GM21447 (cell line): ENCODE results near the gene SPIRE2.

Source experiments
- ATAC-seq: cut with Tn5 transposase; IDR thresholded peaks from one replicate; pipeline ENCODE4 v1.9.1; 2021; ENCODE audit not compliant: unreplicated experiment

Gene SPIRE2

DNA sequence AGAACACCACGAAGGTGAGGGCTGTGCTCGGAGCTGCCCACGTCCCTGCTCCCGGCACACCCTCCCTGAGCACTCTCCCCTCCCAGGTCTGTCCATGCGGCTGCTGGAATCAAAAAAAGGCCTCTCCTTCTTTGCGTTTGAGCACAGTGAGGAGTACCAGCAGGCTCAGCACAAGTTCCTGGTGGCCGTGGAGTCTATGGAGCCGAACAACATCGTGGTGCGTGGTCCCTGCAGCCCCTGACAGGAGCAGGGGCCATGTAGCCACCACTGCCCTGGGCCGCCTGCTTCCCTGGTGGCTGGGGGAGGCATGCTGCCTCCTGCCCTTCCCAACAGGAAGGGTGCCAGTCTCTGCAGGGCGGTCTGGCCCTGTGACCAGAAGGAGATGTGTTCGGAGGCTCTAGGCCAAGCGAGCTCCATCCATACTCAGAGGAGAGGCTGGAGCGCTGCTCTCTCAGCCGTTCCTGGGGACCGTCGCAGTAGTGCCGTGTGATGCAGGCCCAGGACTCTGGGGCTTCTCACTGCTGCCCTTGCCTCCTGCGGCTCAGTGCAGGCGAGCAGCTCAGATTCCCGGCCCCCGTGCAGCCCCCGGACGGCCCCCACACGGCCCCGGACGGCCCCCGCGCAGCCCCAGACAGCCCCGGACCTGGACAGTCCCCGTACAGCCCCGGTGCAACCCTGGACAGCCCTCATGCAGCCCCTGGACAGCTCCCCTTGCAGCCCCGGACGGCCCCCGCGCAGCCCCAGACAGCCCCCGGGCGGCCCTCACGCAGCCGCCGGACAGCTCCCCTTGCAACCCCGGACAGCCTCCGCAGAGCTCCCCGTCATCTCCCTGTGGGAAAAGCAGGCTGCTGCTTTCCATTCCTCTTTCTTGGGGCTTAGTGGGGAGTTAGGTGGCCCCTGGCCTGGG lies 65.6 kb downstream of the SPIRE2 start:
- ATAC-seq: no peak

DNA sequence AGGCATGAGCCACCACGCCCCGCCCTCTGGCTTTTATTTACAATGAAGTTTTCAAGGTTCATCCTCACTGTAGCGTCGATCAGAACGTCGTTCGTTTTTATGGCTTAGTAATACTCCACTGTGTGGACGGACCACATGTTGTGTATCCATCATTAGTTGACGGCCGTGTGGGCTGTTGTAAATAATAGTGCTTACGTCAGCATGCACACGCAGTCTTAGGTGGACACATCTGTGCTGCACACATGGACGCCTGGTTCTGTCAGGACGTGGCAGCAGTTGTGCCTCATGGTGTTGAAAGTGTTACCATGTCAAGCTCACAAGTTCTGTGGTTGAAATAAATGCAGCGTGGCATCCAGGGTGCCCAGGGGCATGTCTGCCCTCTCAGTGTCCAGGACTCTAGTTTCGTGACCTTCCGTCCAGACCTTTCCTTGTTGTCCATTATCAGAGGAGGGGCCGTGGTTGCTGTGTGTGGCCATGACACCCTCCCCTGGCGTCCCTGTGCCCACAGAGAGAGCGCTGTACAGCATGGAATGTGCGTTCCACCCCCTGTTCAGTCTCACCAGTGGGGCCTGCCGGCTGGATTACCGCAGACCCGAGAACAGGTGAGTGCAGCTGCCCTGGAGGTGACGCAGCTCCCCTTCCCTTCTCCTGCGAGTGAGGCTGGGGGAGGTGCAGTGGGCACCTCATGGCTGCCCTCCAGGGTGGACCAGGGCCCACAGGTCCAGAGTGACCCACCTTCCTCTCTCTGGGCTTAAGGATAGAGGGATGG lies 67.4 kb downstream of the SPIRE2 start:
- no peak for ATAC-seq

DNA sequence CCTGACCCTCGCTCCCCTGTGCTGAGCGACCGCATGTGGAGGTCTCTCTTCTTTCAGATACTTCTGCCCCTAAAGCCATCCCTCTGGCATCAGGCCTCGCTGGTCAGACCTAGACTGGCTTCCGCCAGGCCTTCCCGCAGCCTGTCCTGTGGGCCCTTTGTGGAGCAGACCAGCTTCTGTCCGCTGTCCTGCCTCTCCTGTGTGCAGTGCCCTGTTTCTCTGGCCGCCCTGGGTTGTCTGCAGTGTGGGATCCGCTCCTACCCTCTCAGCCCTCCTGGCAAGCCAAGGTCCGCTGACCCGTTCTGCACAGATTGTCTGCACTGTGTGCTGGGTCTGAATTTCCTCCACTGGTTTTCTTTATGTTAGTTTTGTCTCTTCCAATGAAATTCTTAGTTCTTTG lies 68.9 kb downstream of the SPIRE2 start:
- ATAC-seq: no peak

DNA sequence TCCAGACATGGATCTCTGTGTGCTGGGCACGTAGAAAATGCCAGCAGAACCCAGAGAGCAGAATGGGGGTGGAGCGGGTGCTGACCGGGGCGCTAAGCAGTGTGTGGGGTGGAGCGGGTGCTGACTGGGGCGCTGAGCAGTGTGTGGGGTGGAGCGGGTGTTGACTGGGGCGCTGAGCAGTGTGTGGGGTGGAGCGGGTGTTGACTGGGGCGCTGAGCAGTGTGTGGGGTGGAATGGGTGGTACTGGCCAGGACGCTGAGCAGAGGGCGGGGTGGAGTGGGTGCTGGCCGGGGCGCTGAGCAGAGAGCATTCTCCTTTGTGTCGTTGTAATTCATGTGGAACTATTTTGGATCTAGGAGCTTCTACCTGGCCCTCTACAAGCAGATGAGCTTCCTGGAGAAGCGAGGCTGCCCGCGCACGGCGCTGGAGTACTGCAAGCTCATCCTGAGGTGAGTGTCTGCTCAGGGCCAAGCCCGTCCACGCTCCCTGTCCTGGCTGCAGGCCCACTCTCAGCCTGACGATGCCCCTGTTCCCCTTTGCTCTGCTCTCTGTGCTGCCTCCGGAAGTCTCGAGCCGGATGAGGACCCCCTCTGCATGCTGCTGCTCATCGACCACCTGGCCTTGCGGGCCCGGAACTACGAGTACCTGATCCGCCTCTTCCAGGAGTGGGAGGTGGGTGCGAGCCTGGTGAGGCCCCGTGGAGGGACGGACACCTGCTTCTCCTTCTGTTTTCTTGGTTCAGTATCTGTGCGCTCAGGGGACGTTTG lies 70.1 kb downstream of the SPIRE2 start:
- no peak for ATAC-seq

DNA sequence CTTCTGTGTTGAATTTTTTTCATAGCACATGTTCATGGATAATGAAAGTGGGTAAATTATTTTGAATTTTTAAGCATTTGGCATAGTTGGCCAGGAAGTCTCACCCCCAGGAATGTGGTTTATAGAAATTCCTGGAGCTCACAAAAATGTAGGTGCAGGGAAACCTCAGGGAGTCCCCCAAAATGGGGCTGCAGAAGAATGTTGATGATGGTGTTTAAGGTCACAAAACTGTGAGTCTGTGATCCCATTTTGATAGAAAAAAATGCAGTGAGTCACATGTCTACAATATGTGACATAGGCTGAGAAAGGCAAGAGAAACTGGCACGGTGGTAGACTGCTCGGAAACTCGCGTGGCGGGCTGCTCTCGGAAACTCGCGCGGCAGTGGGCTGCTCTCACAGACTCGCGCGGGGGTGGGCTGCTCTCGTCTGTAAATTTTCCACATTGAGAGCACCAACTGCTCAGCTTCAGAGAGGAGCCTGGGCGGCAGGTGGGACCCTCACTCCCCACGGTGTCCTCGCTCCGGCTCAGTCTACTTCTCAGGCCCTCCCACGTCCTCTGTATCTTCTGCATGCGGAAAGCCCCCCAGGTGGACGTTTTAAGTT lies 71.7 kb downstream of the SPIRE2 start:
- no peak for ATAC-seq

DNA sequence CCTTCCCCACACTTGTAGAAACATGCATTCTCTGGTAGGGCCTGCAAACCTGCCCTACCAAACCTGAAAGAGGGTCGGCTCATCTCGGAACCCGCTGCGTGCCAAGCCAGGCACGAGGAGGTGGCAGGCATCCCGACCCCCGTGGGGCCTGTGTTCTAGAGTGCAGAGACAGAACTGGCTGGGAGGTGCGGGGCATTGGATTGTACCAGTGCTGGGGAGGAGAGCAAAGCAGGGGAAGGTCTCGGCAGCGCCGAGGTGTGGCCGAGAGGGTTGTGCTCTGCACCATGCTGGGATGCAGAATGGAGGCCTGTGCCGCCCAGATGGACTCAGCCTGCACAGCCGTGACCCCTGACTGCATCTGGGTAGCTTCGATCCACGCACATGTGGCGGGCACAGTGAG lies 72.6 kb downstream of the SPIRE2 start:
- no peak for ATAC-seq

DNA sequence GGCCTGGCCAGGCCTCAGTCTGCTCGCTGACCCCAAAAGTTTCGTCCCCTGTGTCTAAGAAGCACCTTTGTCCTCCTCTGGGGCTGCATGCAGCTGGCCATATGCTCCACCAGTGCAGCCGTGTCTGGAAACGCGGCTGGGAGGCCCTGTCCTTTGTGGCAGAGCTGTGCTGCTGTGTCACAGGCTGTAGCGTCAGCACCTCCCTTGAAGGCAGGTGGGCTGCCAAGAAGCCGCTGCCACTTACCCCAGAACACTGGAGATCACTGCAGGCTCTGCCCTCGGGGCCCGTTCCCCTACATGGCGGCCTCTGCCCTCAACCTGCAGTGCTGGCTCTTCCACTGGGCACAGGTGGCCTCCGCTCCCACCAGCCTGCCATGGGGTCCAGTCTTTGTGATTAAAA lies 74.7 kb downstream of the SPIRE2 start:
- ATAC-seq: no peak

DNA sequence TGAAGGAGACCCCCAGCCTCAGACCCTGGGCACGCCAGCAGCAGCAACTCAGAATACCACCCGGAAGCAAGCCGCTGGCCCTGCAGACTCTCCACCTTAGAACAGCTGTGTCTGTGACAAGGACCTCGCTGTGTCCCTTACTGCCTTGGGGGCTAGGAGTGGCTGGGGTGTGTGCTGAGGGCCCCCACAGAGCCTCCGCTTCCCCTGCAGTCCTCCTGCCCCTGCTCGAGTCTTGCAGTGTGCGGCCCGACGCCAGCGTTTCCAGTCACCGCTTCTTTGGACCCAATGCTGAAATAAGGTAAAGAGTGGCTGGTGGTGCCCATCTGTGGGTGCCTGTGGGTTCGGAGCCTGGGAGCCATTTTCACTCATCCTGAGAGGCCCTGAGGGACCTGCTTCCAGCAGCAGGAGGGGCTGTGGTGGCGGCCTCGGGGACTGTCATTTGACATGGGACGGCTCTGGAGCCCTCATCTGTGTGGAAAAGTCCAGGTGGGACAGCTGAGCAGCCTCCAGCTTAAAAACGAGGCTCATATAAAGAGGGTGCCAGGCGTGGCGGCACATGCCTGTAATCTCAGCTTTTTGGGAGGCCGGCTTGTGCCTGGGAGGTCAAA lies 75.7 kb downstream of the SPIRE2 start:
- no peak for ATAC-seq

DNA sequence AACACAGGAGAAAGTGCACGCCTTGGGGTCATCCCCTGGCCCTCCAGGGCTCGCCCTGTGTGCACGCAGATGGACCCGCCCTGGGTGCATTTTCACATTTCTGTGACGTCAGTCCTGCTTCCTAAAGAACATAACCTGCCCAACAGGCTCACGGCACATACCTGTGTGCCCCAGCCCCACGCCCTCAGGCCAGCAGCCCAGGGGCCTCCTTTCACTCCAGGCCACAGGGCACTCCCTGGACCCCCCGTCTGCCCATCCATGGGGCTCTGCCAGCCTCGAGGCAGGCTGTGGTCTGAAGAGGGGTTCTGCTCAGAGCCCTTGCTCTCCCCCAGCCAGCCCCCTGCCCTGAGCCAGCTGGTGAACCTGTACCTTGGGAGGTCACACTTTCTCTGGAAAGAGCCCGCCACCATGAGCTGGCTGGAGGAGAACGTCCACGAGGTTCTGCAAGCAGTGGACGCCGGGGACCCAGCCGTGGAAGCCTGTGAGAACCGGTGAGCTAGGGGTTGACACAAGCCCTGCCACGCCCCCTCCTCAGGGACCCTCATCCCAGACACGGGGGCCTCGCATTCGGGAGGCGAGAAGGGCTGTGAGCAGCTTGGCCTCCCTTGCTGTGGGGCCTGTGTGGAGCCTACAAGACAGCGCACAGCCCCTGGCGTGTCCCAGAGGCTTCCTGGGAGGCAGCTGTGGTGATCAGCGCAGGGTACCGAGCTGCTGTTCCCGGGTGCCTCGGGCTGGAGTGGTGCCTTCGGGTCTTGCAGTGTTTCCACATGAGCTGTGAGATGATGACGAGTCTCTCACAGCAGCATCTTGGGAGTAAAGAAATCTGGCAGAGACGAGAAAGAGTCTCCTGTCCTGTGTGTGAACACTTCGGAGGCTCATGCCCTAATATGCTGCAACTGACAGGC lies 76.6 kb downstream of the SPIRE2 start:
- ATAC-seq: no peak

DNA sequence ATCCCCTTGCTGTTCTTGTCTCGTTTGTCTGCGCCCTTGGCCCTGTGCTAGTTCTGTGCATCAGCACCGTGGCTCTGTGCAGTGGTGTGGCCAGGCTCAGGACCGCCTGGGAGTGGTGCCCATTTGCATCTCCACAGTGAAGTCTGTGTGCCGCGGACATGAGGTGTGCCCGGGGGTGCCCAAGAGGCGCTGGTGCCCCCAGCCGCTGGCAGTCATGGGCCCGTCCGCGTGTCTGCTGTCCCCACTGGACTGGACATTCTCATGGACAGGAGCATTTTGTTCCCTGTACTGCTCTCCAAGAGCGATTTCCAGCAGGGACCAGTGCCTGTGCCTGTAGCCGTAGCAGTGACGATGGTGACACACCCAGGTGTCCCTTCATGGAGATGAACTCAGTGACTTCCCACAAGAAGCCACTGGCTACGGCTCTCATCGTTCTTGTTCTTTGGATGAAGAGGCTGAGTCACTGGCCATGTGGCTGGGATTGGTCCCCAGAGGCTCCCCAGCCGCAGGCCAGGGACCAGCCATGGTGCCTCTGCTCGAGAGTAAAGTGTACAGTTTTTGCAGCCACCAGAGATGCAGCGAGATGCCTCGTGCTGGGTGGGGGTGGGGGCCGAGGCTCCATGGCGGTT lies 77.3 kb downstream of the SPIRE2 start:
- ATAC-seq: no peak

DNA sequence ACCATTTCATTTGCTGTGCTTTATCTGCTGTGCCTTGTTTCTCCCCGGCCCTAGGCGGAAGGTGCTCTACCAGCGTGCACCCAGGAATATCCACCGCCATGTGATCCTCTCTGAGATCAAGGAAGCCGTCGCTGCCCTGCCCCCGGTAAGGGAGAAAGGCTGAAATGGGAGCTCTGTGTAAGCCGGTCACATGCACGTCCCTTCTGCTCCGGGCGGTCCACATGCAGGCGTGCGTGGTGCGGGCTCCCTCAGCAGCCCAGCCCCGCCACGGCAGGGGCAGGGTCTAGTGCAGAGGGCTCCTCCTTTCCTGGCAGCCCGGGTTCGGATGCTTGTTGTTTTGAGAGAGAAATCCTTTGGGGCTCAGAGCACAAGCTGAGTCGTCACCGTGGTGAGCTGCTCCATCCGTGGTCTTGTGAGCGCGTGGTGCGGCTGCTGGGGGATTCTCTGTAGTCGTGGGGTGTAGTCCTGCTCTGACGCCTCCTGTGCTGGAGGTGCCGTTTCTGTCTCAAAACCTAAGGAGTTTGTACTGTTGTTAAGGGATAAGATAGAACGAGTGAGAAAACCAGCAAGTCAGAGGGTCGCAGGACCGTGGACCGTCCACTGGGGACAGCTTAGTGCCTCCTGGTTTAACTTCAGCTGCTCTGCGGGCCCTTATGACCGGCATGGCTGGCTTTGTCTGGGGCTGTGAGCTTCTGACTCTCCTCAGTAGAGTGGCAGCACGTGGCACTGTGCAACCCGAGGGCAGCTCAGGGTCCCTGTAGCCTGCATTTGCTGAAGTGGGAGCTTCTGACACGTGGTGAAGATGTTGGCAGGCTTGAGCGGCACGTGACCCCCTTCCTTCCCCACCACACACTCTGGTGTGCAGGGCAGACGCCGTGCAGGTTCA lies 78.1 kb downstream of the SPIRE2 start:
- no peak for ATAC-seq

DNA sequence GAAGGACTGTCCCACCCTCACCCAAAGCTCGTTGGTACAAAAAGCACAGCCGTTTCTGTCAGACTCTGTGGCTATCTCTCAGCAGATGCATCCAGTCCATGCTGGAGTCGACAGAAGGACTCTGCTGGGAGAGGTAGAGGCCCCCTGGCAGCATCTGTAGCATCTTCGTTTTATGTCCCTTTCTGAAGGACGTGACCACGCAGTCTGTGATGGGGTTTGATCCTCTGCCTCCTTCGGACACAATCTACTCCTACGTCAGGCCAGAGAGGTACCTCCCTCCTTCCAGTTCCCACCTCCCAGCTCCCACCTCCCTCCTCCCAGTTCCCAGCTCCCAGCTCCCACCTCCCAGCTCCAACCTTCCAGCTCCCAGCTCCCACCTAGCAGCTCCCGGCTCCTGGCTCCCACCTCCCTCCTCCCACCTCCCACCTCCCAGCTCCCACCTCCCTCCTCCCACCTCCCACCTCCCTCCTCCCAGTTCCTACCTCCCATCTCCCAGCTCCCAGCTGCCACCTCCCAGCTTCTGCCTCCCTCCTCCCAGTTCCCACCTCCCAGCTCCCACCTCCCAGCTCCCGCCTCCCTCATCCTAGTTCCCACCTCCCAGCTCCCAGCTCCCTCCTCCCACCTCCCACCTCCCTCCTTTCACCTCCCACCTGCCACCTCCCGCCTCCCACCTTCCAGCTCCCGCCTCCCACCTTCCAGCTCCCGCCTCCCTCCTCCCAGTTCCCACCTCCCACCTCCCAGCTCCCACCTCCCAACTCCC lies 79.0 kb downstream of the SPIRE2 start:
- no peak for ATAC-seq

DNA sequence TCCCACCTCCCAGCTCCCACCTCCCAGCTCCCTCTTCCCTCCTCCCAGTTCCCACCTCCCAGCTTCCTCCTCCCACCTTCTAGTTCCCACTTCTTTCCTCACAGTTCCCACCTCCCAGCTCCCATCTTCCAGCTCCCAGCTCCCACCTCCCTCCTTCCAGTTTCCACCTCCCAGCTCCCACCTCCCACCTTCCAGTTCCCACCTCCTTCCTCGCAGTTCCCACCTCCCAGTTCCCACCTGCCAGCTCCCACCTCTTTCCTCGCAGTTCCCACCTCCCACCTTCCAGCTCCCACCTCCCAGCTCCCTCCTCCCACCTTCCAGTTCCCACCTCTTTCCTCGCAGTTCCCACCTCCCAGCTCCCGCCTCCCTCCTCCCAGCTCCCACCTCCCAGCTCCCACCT lies 80.0 kb downstream of the SPIRE2 start:
- ATAC-seq: no peak

DNA sequence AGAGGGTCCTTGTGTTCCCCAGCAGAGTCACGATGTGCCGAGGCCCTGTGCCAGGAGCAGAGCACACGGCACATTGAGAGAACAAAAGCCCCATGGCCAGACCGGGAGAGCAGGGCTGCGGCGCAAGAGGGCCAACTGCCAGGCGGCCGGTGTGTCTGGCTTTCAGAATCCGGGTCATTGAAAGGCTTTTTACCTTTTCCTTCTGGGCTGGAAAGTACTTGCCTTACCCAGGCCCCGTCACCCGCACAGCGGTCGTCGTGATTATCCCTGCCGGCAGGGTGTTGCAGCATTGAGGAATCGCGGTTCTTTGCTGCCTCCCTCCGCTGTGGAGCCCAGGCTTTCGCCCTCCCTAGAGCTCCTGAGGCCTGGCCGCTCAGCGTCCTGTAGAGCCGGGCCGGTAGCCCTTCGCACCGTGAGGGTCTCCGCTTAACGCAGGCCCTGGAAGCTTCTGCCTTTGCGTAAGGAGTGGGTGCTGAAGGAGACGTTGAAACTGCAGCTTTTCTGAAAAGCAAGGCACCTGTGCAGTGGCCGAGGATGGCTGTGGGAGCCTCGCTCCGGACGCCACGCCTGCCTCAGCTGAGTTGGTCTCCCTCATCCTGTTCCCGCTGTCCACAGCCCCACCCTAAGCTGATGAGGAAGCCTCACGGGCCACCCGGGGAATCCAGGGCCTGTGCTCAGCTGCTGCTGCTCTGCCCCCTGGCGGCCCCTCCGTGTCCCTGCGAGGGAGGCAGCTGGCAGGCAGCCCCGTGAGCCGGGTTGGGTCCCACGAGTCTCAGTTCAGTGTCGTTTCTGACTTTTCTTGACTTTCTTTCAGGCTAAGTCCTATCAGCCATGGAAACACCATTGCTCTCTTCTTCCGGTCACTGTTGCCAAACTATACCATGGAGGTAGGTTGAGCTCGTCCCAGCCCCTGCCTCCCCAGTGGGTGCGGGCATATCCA lies 81.8 kb downstream of the SPIRE2 start:
- ATAC-seq: no peak

DNA sequence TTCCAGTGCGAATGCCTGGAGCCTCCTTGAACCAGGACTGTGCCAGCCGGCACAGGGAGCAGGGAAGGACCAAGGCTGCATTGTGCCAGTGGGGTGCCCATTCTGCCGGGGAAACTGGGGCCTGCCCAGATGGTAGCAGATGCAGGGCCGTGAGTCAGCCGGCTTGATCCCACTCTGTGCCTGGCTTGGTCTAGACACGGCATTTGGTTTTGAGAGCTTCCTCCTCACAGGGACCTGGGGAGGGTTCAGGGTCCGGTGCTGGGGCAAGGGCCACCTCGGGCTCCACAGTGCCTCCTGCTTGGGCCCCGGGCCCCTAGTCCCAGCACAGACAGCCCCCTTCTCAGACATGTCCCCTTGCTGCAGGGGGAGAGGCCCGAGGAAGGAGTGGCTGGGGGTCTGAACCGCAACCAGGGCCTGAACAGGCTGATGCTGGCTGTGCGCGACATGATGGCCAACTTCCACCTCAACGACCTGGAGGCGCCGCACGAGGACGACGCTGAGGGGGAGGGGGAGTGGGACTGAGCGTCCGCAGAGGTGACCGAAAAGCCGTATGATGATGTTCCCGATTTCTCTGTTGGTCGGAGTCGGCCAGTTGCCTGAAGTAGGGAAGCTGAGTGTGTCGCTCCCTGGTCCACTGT lies 82.6 kb downstream of the SPIRE2 start:
- no peak for ATAC-seq

DNA sequence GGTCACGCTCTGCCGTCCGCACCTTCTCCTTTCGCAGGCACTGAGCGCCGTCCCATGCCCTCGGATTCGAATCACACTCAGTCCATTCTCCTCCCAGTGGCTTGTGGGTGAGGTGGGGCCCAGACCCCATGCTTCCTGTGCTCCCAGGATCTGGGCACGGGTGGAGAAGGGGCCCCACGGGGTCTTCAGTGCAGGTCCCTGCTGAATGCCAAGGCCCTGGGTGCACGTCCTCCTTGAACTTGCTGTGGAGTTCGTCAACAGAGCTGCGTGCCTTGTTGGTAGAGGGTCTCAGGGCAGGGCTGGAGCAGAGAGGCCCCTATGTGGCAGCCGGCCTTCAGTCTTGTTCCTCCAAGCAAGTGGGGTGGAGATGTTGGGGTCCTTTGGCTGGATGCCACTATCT lies 83.1 kb downstream of the SPIRE2 start:
- no peak for ATAC-seq
